ENCODE data around the gene EIF5A2.
"Not testable (repeated sequence)": the region's sequence is repeated elsewhere in the genome, so short reads cannot be mapped to it uniquely, and the experiment has no call there.

EIF5A2 gene

DNA sequence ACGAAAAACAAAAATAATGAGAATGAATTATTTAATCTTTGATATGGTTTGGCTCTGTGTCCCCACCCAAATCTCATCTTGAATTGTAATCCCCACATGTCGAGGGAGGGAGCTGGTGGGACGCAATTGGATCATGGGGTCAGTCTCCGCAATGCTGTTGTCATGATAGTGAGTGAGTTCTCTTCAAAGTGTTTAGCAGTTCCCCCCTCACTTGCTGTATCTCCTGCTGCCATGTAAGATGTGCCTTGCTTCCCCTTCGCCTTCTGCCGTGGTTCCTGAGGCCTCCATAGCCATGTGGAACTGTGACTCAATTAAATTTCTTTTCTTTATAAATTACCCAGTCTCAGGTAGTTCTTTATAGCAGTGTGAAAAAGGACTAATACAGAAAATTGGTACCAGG is 12.1 kb downstream of the EIF5A2 start:
- not testable (repeated sequence) for DNase-seq

DNA sequence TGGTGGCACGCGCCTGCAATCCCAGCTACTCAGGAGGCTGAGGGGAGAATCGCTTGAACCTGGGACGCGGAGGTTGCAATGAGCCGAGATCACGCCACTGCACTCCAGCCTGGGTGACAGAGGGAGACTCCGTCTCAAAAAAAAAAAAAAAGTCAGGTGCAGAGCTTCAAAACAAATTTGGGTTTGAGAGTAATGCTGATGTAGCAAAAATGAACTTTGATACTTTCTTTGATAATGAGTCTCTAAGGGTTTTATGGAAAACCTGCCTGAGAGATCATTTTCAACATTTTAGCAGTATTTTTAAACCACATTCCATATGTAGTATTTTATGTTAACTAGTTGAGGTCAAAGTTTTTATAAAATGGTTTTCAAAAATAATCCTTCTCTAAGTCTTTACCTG is 14.5 kb downstream of the EIF5A2 start:
- DNase-seq, result no peak

GRCh38 chr3:170889630-170890029 is 18.8 kb downstream of the EIF5A2 start:
- no peak for DNase-seq

DNA sequence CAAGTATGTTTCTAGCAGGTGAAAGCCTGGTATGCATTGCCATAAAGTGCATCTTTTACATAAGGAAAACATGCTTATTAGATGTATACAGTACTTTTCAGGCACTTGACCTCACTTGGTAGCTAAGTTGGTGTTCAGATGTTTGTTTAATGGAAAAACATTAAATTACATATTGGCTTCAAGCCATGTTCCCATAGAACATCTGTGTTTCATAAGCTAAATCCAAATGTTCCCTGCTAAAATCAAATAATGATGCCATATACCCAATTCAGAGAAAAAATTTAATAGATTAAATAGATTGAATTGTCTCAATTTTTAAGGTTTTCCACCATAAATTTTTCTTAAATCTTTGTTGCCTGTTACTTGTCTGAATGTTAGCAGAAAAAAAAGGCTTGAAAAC is 19.3 kb downstream of the EIF5A2 start:
- DNase-seq, result no peak

- DNase-seq, result not testable (repeated sequence)
These were observed 24.1 kb downstream of the EIF5A2 start for GRCh38 chr3:170884109-170884930.

GRCh38 chr3:170878688-170879087 is 29.7 kb downstream of the EIF5A2 start:
- DNase-seq, result not testable (repeated sequence)

DNA sequence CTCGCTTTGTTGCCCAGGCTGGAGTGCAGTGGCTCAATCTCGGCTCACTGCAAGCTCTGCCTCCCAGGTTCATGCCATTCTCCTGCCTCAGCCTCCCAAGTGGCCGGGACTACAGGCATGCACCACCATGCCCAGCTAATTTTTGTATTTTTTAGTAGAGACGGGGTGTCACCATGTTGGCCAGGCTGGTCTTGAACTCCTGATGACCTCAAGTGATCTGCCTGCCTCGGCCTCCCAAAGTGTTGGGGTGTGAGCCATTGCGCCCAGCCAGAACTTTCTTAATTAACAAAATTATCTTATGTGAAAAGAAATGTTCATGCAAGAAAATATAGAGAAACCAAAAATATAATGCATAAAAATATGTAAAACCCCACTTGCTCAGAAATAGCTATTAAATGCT is 31.1 kb downstream of the EIF5A2 start:
- DNase-seq, result not testable (repeated sequence)

DNA sequence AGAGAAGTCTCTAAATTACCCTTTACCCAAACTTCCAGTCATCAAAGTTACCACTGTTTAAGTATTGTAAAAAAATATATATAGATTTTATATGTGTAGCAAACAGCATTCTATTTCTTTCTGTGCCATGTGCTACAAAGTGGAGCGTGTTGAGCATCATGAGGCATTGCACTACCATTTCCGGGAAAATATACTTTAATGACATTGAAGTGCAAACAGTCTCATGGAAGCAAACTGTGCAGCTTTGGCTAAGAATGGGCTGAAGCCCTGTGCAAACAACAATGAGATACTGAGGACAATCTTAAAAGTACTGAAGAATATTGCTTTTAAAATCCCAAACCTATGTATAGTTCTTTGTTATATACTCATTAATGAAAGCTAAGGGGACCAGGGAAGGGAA is 31.9 kb downstream of the EIF5A2 start:
- DNase-seq, result no peak

DNA sequence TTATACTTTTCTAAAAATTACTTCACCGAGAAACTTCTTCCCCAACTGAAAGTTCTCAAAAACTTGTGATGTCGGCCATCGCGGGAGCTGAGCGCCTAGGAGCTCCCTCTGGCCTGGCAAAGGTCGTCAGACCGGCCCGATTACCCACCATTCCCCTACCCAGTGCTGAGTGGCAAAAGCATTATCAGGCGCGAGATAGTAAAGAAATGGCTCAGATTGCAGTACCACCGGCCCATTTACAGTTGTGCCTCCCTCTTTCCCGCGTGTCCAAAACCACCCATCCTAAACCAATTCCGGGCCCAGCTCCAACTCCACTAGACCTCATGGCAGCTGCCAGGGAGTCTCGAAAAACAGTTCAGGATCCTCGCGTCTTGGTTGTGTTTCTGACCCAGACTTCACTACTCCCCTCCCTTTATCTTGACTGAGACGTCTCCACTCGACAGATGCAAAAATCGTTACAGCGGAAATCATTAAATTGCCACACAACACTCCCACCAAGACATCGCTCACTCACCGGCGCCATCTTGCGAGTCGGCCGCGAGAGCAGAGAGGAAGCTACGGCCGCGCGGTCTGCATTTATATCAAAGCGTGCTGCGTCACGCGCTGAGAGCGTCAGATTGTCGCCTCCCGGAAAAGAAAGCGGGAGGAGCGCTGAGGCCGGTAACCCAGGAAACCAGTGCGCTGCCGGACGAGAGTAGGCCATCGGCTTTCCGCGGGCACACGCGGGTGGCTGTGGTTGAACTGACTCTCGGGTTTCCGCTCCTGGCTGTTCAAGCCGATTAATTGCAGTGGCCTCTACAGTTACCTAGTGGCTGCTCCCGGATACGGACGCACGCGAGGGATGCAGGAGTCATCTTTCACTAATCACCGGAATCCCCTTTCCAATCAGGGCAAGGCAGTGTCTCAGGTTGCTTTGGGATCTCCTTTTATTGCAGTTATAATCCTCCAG is 38.5 kb downstream of the EIF5A2 start, which contains the start of gene RPL22L1:
Gene RPL22L1, minus strand, starts transcription at position 551 of the 949 bp plus-strand sequence. Its CDS starts 28 bp downstream, at position 523.
- peak; percentile 91 to 92 for DNase-seq

DNA sequence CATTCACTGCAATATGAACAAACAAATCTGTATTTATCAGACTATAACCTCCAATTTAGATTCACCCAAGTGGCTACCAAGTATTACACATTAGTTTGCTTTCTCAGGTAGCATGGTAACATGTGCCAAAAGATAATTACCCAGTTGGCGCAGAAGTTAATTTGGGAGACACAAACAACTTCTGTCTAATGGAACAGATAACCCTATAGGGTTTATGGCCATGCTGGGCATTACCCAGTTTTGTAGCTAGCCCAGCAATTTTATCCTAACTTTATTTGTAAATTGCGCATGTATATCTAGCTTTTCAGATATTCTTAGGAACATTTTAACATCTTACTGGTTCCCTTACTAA is 39.2 kb downstream of the EIF5A2 start:
- no peak for DNase-seq

DNA sequence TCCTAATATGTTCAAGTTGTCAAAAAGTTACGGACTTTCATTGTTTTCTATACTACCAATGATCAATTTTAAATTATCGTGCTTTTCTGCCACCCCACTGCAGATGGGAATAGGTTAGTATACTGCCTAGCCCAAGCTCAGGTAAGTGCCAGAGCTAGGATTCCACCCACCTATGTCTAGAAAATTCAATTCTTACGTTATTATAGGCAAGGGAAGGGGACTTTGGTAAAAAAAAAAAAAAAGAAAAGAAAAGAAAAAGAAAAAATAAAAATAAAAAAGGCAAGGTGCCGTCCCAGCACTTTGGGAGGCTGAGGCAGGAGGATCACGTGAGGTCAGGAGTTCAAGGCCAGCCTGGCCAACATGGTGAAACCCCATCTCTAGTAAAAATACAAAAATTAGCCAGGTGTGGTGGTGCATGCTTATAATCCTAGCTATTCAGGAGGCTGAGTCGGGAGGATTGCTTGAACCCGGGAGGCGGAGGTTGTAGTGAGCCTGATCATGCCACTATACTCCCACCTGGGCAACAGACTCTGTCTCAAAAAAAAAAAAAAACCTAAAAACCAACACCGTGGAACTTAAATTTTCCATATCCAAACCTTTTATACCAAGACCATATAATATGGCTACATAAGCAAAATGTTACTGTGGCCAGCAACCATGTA is 39.7 kb downstream of the EIF5A2 start:
- no peak for DNase-seq

DNA sequence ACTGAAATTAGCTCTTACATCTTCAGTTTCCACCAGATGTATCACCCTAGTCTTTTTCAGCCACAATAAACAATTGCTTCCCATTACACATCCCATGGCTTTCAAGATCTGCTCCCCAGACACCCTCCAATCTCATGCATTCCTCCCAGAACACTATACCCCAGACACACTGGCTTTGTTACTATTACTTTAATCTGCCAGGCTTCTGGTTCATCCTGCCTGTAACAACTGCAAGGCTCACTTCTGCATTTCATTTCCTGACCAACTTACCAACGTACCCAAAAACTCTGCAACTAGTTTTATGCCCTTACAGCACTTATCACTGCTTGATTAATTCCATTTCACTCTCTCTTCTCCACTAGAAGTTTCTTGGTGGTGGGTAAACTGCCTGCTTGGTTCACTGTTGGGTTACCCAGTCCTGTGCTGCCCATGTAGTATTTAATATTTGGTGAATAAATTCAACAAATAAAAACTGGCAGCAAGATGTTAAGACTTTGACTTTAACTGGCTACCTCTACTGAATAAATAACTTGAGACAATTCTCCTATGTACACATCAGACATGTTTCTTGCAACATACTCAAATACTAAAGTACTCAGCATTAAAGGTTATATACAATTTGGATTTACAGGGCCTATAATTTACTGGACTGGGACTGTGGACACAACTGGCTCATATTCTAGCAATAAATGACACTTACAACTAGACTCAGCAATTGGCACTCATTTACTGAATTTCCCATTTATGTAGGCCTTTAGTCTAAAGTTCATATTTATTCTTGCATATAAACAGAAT is 41.1 kb downstream of the EIF5A2 start:
- DNase-seq, result no peak

DNA sequence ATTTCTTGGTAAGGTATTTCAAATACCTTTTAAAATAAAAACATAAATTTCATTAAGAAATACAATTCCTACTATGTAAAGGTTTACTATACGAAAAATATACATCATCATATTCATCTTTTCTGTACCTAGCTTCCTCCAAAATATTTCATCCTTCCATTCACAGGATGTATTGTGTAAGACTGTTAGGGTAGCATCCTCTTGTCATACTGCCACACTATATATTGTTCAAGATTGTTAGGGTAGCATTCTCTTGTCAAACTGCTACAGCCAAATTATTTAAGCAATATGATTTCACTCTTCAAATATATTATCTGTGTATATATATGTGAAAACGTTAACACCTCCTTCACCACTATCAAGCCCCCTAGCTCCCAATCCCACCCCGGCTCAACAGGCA is 41.9 kb downstream of the EIF5A2 start:
- no peak for DNase-seq

DNA sequence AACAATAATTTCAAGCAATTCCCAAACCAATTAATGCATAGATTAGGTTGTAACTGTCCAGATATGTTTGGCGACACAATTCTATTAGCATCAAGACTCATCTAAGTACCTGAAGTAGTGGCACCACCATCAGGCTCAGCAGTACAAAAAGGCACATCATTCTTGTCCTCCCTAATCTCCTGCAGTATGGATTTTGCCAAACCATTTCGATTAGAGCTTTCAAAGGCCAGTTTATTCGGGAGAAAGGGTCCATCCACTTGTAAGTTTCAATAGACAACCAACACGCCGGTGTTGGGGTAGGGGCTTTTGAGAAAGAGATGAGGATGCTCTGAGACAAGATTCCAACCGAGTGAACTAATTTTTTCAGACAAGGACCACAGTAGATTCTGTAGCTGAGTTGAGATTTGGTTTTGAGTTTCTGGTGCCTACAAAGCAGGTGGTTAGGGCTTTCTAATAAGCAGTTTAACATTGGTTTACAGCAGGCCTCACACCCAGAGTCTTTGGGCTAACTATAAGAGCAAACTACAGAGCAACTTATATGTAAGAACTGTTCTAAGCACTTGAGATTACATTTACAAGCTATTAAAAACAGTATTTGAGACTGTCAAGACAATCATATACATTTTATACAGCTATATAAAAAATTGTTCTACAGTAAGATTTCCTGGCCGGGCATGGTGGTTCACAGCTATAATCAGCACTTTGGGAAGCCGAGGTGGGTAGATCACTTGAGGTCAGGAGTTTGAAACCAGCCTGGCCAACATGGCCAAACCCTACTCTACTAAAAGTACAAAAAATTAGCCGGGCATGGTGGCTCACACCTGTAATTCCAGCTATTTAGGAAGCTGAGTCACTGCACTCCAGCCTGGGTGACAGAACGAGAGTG is 43.0 kb downstream of the EIF5A2 start:
- DNase-seq, result no peak

DNA sequence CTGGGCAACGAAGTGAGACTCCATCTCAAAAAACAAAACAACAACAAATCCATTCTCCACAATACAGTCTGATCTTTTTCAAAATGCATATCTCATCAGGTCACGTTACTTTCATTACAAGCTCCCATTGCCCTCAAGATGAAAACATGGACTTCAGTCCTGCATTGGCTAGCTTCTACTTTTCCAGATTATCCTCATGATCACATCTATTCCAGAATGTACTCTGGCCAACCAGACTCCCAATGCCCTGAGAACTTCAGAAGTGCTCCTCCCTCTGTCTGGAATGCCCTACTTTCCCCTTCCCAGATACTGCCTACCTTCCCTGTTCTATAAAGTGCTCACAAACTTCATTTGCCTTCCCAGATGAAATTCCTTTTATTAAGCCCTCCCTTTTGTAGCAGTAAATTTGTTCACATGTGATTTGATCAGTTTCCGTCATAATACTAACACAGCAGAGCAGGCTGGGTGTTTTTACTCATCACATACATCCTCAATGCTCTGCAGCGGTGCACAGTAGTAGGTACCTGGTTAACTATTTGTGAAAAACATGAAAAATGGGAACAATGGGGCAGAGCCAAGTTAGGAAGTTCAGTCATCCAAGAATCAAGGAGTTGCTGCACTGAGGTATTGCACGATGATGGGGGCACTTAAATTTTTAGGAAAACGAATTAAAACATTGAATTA is 43.8 kb downstream of the EIF5A2 start:
- DNase-seq, result no peak

DNA sequence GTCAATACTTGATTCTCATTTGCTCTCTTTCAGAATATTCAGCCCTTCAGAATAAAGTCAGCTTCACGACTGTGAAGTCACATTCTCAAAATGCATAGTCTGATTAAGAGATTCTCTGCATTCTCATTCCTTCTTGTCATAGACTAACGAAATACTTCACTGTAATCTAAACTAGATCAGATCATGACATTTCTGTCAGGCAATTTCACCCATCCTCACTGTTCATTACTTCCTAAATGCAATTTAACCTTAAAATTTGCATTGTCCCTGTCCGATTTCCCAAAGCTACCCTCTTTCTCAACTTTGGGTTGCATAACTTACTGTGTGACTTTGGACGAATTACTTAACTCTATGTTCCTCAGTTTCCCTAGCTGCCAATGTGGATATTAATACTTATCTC is 44.6 kb downstream of the EIF5A2 start:
- DNase-seq, result no peak

GRCh38 chr3:170862618-170863374 is 45.6 kb downstream of the EIF5A2 start:
- DNase-seq, result no peak

GRCh38 chr3:170858599-170858998 is 49.8 kb downstream of the EIF5A2 start:
- DNase-seq, result no peak

- DNase-seq, result no peak
These were observed 56.1 kb downstream of the EIF5A2 start for GRCh38 chr3:170852324-170852723.

Measured in activated CD4-positive, alpha-beta T cell treated with anti-CD3 and anti-CD28 coated beads for 4 hours (primary cell).